ENCODE measurements around the gene IL16. TPM values are rescaled to one million over a fixed set of nuclear protein-coding genes. Genes with fewer than 3 reads are reported as not detected.

Gene IL16
- polyA plus RNA-seq, 1 experiment = 0.01 TPM

- CTCF ChIA-PET = interaction anchor here (0.8 to 1.9 kb wide), 3 partner anchors 22 to 92 kb away, joined by 3 to 4 read pairs (median 3); no protein-coding TSS in a partner anchor
- DNase-seq (ENCODE audit: low read depth) = no peak
- POLR2A ChIA-PET = no interaction called here
Measured at GRCh38 chr15:81309647-81310450, 113.2 kb downstream of the IL16 start.

DNA sequence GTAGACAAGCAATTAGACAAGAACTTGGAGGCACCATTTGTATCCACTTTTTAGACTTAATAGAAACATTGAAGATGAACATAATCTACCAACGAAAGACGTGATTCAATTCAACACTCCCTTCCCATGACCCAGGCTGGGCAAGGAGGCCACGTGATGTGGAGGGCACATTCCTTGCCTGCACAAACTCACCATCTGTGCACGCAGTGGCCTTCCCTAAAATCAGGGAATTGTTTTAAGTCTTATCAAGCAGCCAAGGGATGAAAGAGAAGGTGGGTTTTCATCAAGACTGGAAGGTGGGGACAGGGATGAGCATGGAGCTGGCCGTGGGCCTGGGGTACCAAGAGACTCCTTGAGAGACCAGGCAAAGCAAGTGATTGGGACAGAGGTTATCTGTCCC lies 113.8 kb downstream of the IL16 start:
- Histone ChIP-seq H3K36me3 (ENCODE audit: control insufficient read depth, insufficient read depth, low read length) (no peaks in the 10 kb centered on the region), H3K4me3 (ENCODE audit: low read depth, low read length) (no peak overlapping the region), H3K27me3 (ENCODE audit: control insufficient read depth, insufficient read depth, low read length) (no peaks in the 10 kb centered on the region)
- POLR2A ChIA-PET = no interaction called here
- TF ChIP-seq, protein P1, sequence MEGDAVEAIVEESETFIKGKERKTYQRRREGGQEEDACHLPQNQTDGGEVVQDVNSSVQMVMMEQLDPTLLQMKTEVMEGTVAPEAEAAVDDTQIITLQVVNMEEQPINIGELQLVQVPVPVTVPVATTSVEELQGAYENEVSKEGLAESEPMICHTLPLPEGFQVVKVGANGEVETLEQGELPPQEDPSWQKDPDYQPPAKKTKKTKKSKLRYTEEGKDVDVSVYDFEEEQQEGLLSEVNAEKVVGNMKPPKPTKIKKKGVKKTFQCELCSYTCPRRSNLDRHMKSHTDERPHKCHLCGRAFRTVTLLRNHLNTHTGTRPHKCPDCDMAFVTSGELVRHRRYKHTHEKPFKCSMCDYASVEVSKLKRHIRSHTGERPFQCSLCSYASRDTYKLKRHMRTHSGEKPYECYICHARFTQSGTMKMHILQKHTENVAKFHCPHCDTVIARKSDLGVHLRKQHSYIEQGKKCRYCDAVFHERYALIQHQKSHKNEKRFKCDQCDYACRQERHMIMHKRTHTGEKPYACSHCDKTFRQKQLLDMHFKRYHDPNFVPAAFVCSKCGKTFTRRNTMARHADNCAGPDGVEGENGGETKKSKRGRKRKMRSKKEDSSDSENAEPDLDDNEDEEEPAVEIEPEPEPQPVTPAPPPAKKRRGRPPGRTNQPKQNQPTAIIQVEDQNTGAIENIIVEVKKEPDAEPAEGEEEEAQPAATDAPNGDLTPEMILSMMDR (IDR thresholded peaks at IDR 0.05; ENCODE audit: insufficient read depth, low read depth, low read length) = no peak
- CTCF ChIA-PET = interaction anchor here (1.7 kb wide), 1 partner anchor 44 kb away, joined by 4 read pairs; no protein-coding TSS in a partner anchor
- no peak for DNase-seq (ENCODE audit: low read depth)

More at GRCh38 chr15:81309647-81310450, 113.2 kb downstream of the IL16 start:
- Histone ChIP-seq H3K36me3 (ENCODE audit: control insufficient read depth, insufficient read depth, low read length) (no peaks in the 10 kb centered on the region), H3K27me3 (ENCODE audit: control insufficient read depth, insufficient read depth, low read length) (no peaks in the 10 kb centered on the region), H3K4me3 (ENCODE audit: low read depth, low read length) (no peak overlapping the region)
- TF ChIP-seq, protein P1 (IDR thresholded peaks at IDR 0.05; ENCODE audit: insufficient read depth, low read depth, low read length) = no peak

DNA sequence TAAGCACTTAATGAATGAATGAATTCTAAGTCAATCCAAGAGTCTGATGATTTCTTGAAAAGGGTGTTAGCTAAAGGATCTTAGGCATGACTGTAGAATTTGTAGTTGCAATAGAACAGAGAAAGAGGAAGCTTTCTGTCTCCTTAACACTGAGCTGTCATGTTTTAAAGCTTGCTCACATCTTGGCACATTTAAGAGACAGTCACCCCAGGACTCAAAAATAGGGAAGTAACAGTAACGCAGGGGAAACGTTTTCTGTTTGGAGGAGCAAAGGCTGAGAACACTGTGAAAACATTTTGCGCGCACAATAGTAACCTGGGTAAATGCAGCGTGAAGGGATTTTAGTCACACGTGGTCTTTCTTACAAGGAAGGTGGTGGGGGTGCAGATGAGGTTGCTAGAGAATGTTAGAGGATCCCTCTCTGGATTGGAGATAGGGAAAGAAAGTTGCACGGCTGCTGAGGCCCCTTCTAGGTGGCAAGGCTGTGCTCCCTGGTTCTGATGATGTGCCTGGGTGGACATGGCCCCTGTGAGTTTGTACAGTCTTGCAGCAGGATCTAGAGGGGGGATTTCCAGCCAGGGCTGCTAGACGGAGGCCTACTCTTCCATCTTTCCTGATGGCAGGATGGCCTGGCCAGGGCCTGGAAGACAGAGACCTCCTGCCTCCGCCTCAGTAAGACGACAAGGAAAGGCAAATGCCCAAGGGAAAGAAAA lies 115.2 kb downstream of the IL16 start:
- ChIA-PET CTCF (interaction anchor here (0.6 to 1.7 kb wide), 3 partner anchors 37 to 862 kb away, joined by 3 to 6 read pairs (median 4); no protein-coding TSS in a partner anchor), POLR2A (no interaction called here)
- no peaks in the 10 kb centered on the region for H3K36me3 ChIP-seq (ENCODE audit: control insufficient read depth, insufficient read depth, low read length)
- no peaks in the 10 kb centered on the region for H3K27me3 ChIP-seq (ENCODE audit: control insufficient read depth, insufficient read depth, low read length)
- no peak for DNase-seq (ENCODE audit: low read depth)
- no peak overlapping the region for H3K4me3 ChIP-seq (ENCODE audit: low read depth, low read length)
- TF ChIP-seq, protein P1 (IDR thresholded peaks at IDR 0.05; ENCODE audit: insufficient read depth, low read depth, low read length) = no peak

GRCh38 chr15:81312790-81313543 lies 116.3 kb downstream of the IL16 start:
- peak; percentile 91 for DNase-seq (ENCODE audit: low read depth)
- H3K27me3 ChIP-seq (ENCODE audit: control insufficient read depth, insufficient read depth, low read length) = no peaks in the 10 kb centered on the region
- CTCF ChIA-PET = no interaction called here
- peaks cover 2% of the 10 kb centered on the region; the same call in 1 of the 2 replicates for H3K36me3 ChIP-seq (ENCODE audit: control insufficient read depth, insufficient read depth, low read length)
- TF ChIP-seq, protein P1 (IDR thresholded peaks at IDR 0.05; ENCODE audit: insufficient read depth, low read depth, low read length) = no peak
- POLR2A ChIA-PET = interaction anchor here (0.6 to 1.2 kb wide), 3 partner anchors 11 to 762 kb away, joined by 4 to 6 read pairs (median 6); partner anchors contain the start of gene STARD5
- no peak overlapping the region for H3K4me3 ChIP-seq (ENCODE audit: low read depth, low read length)
